Astrocyte (in vitro differentiated cells and primary cell): ENCODE data around the gene ZNF783. TPM values are rescaled to one million over a fixed set of nuclear protein-coding genes. Genes with fewer than 3 reads are reported as not detected.
A peak's percentile ranks its signal among the peaks of the same experiment; 100 is the strongest.

Experiments used
- DNase-seq: peaks from one replicate; pipeline ENCODE4 v3.0.0-alpha.2; 2010; ENCODE audit warnings: low read depth
- FAIRE-seq: peaks from 2 replicates; lab custom pipeline; 2011; peaks lifted over from hg19 to GRCh38; lab: Jason Lieb, UNC
- H2AFZ ChIP-seq: 2 replicates; pipeline ENCODE4 v1.6.0; 2012; ENCODE audit warnings: low read depth, low read length, inconsistent platforms
- H3K27ac ChIP-seq: 2 replicates; pipeline ENCODE4 v1.5.1; 2011; ENCODE audit warnings: low read depth, low read length, inconsistent platforms
- H3K27me3 ChIP-seq: 2 replicates; pipeline ENCODE4 v1.6.0; 2011; ENCODE audit warnings: low read length, inconsistent platforms; ENCODE audit not compliant: insufficient read depth
- H3K36me3 ChIP-seq: 2 replicates; pipeline ENCODE4 v1.5.1; 2011; ENCODE audit warnings: low read length, inconsistent platforms; ENCODE audit not compliant: insufficient read depth
- H3K4me1 ChIP-seq: 2 replicates; pipeline ENCODE4 v1.5.1; 2011; ENCODE audit warnings: low read length, inconsistent platforms; ENCODE audit not compliant: insufficient read depth
- H3K4me2 ChIP-seq: 2 replicates; pipeline ENCODE4 v1.6.0; 2012; ENCODE audit warnings: low read length, inconsistent platforms
- H3K4me3 ChIP-seq: 2 replicates; pipeline ENCODE4 v1.5.1; 2011; ENCODE audit warnings: low read depth, mild to moderate bottlenecking, low read length, inconsistent platforms; ENCODE audit not compliant: insufficient read depth
- H3K79me2 ChIP-seq: 2 replicates; pipeline ENCODE4 v1.6.0; 2012; ENCODE audit warnings: mild to moderate bottlenecking, low read length, inconsistent platforms; ENCODE audit not compliant: insufficient read depth
- H3K9ac ChIP-seq: 2 replicates; pipeline ENCODE4 v1.6.0; 2012; ENCODE audit warnings: mild to moderate bottlenecking, low read length, inconsistent platforms
- H3K9me3 ChIP-seq: 2 replicates; pipeline ENCODE4 v1.5.1; 2012; ENCODE audit warnings: low read depth, mild to moderate bottlenecking, low read length, inconsistent platforms; ENCODE audit not compliant: insufficient read depth
- H4K20me1 ChIP-seq: 2 replicates; pipeline ENCODE4 v1.6.0; 2012; ENCODE audit warnings: low read length, inconsistent platforms; ENCODE audit not compliant: insufficient read depth
- H3K27ac Mint-ChIP-seq: one replicate; pipeline ENCODE4 v1.8.0; 2021; ENCODE audit warnings: mild to moderate bottlenecking, mixed read lengths; ENCODE audit not compliant: unreplicated experiment
- H3K27me3 Mint-ChIP-seq: one replicate; pipeline ENCODE4 v1.8.0; 2021; ENCODE audit warnings: low read depth, mixed read lengths; ENCODE audit not compliant: unreplicated experiment
- H3K36me3 Mint-ChIP-seq: one replicate; pipeline ENCODE4 v1.8.0; 2021; ENCODE audit warnings: low read depth, mixed read lengths; ENCODE audit not compliant: unreplicated experiment
- H3K4me1 Mint-ChIP-seq: one replicate; pipeline ENCODE4 v1.8.0; 2021; ENCODE audit warnings: low read depth, mixed read lengths; ENCODE audit not compliant: unreplicated experiment
- H3K4me3 Mint-ChIP-seq: one replicate; pipeline ENCODE4 v1.8.0; 2021; ENCODE audit warnings: mild to moderate bottlenecking, moderate library complexity, mixed read lengths; ENCODE audit not compliant: unreplicated experiment
- H3K9me3 Mint-ChIP-seq: one replicate; pipeline ENCODE4 v1.8.0; 2021; ENCODE audit warnings: mild to moderate bottlenecking, mixed read lengths; ENCODE audit not compliant: unreplicated experiment
- CTCF ChIP-seq: IDR thresholded peaks from 2 replicates; pipeline ENCODE4 v1.5.1; 2011; ENCODE audit warnings: low read depth, mild to moderate bottlenecking, inconsistent platforms, low read length, moderate library complexity; ENCODE audit not compliant: insufficient read depth
- EZH2 ChIP-seq: IDR thresholded peaks from 2 replicates; pipeline ENCODE4 v1.6.1; 2012; ENCODE audit warnings: mild to moderate bottlenecking, low read length, inconsistent platforms; ENCODE audit not compliant: insufficient read depth
- total RNA-seq: library from RNA; stranded (reverse); gene quantifications from 2 replicates; pipeline ENCODE4 v1.2.1, GENCODE V29; 2021

The ZNF783 gene
- total RNA-seq, 1 donor from 2014 or later = 10.6 TPM

- Mint-ChIP-seq H3K9me3 (no peaks in the 10 kb centered on the region), H3K4me1 (peaks cover 6% of the 10 kb centered on the region), H3K36me3 (peaks cover under 1% of the 10 kb centered on the region), H3K4me3 (no peak overlapping the region), H3K27ac (no peak overlapping the region), H3K27me3 (no peaks in the 10 kb centered on the region)
- H3K9ac ChIP-seq = no peak overlapping the region
- H3K27ac ChIP-seq = no peak overlapping the region
- no peak overlapping the region for H3K4me2 ChIP-seq
- no peaks in the 10 kb centered on the region for H3K27me3 ChIP-seq
- peaks cover 29% of the 10 kb centered on the region for H3K79me2 ChIP-seq
- H4K20me1 ChIP-seq = peaks cover 7% of the 10 kb centered on the region
- no peak overlapping the region for H2AFZ ChIP-seq
- peaks cover 25% of the 10 kb centered on the region for H3K4me1 ChIP-seq
- no peak overlapping the region for H3K4me3 ChIP-seq
- TF ChIP-seq EZH2 = no peak
- no peak for TF ChIP-seq CTCF
- no peaks in the 10 kb centered on the region for H3K9me3 ChIP-seq
- no peaks in the 10 kb centered on the region for H3K36me3 ChIP-seq
- FAIRE-seq (no peak), DNase-seq (no peak)
Measured at GRCh38 chr7:149237502-149237901, 24.5 kb upstream of the ZNF783 start.

GRCh38 chr7:149238051-149238450 lies 23.9 kb upstream of the ZNF783 start:
- Histone ChIP-seq H3K9me3 (no peaks in the 10 kb centered on the region), H2AFZ (no peak overlapping the region), H3K36me3 (no peaks in the 10 kb centered on the region), H3K9ac (no peak overlapping the region), H3K27me3 (no peaks in the 10 kb centered on the region), H3K4me2 (no peak overlapping the region), H3K79me2 (peaks cover 34% of the 10 kb centered on the region), H3K27ac (no peak overlapping the region), H3K4me3 (no peak overlapping the region), H4K20me1 (peaks cover 7% of the 10 kb centered on the region), H3K4me1 (peaks cover 22% of the 10 kb centered on the region)
- Mint-ChIP-seq H3K9me3 (no peaks in the 10 kb centered on the region), H3K4me1 (peaks cover 6% of the 10 kb centered on the region), H3K4me3 (peak overlapping the region; percentile 51), H3K36me3 (peaks cover 5% of the 10 kb centered on the region), H3K27me3 (no peaks in the 10 kb centered on the region), H3K27ac (no peak overlapping the region)
- no peak for TF ChIP-seq CTCF
- DNase-seq (no peak), FAIRE-seq (no peak)

GRCh38 chr7:149239345-149240143 lies 22.5 kb upstream of the ZNF783 start, which contains the start of gene ZNF212:
TSS of gene ZNF212 (plus strand) at chr7:149239651. CDS start at chr7:149239779, 128 bp downstream.
- Histone ChIP-seq H3K79me2 (peaks cover 43% of the 10 kb centered on the region), H4K20me1 (peaks cover 7% of the 10 kb centered on the region), H2AFZ (peak within 1 kb of the TSS; percentile 92), H3K9me3 (no peaks in the 10 kb centered on the region), H3K4me2 (peak within 1 kb of the TSS; percentile 98), H3K27me3 (no peaks in the 10 kb centered on the region), H3K9ac (peak within 1 kb of the TSS; percentile 89), H3K4me3 (peak within 1 kb of the TSS; percentile 92), H3K36me3 (no peaks in the 10 kb centered on the region), H3K4me1 (peaks cover 13% of the 10 kb centered on the region), H3K27ac (peak within 1 kb of the TSS; percentile 78)
- peaks cover 5% of the 10 kb centered on the region for H3K36me3 Mint-ChIP-seq
- no peaks in the 10 kb centered on the region for H3K9me3 Mint-ChIP-seq
- H3K27ac Mint-ChIP-seq = peak within 1 kb of the TSS; percentile 29
- H3K4me3 Mint-ChIP-seq = peak within 1 kb of the TSS; percentile 96
- DNase-seq (peak; percentile 67), FAIRE-seq (no peak)
- TF ChIP-seq EZH2 (no peak), CTCF (peak; percentile 71)
- H3K4me1 Mint-ChIP-seq = peaks cover 5% of the 10 kb centered on the region
- H3K27me3 Mint-ChIP-seq = no peaks in the 10 kb centered on the region
